GM19455 (cell line): ENCODE data around the gene ATXN1.
"Not testable (repeated sequence)": the region's sequence is repeated elsewhere in the genome, so short reads cannot be mapped to it uniquely, and the experiment has no call there.

Source experiments
- ATAC-seq: cut with Tn5 transposase; IDR thresholded peaks from one replicate; pipeline ENCODE4 v1.9.1; 2021; ENCODE audit not compliant: unreplicated experiment

The ATXN1 gene

GRCh38 chr6:16704401-16705045 is 56.7 kb downstream of the ATXN1 start:
- ATAC-seq = no peak

- ATAC-seq = not testable (repeated sequence)
Measured at GRCh38 chr6:16702627-16703378, 58.5 kb downstream of the ATXN1 start.

GRCh38 chr6:16700916-16701234 is 60.4 kb downstream of the ATXN1 start:
- no peak for ATAC-seq

GRCh38 chr6:16700202-16700915 is 60.9 kb downstream of the ATXN1 start:
- ATAC-seq = peak; percentile 53

GRCh38 chr6:16698997-16699868 is 62.0 kb downstream of the ATXN1 start:
- ATAC-seq = no peak

- no peak for ATAC-seq
Measured at GRCh38 chr6:16698162-16698533, 63.1 kb downstream of the ATXN1 start.

GRCh38 chr6:16697437-16698161 is 63.7 kb downstream of the ATXN1 start:
- no peak for ATAC-seq

GRCh38 chr6:16696496-16696895 is 64.8 kb downstream of the ATXN1 start:
- no peak for ATAC-seq

GRCh38 chr6:16694781-16695578 is 66.3 kb downstream of the ATXN1 start:
- ATAC-seq = no peak

GRCh38 chr6:16691324-16691723 is 69.9 kb downstream of the ATXN1 start:
- no peak for ATAC-seq

- ATAC-seq = peak; percentile 66
Measured at GRCh38 chr6:16690608-16691142, 70.6 kb downstream of the ATXN1 start.

- no peak for ATAC-seq
Measured at GRCh38 chr6:16689788-16690607, 71.3 kb downstream of the ATXN1 start.

GRCh38 chr6:16688984-16689636 is 72.2 kb downstream of the ATXN1 start:
- no peak for ATAC-seq

- no peak for ATAC-seq
Measured at GRCh38 chr6:16688436-16688835, 72.8 kb downstream of the ATXN1 start.

GRCh38 chr6:16687045-16687444 is 74.2 kb downstream of the ATXN1 start:
- no peak for ATAC-seq

- no peak for ATAC-seq
Measured at GRCh38 chr6:16684896-16685554, 76.2 kb downstream of the ATXN1 start.

- ATAC-seq = no peak
Measured at GRCh38 chr6:16684195-16684689, 77.0 kb downstream of the ATXN1 start.
